Measurements from ENCODE around the gene SECISBP2. TPM values are rescaled to one million over a fixed set of nuclear protein-coding genes. Genes with fewer than 3 reads are reported as not detected.

Gene SECISBP2
- total and polyA plus RNA-seq, 2 donors (not counting 1 experiment from before 2014, with no cell fraction given): 56.6 to 124 TPM

DNA sequence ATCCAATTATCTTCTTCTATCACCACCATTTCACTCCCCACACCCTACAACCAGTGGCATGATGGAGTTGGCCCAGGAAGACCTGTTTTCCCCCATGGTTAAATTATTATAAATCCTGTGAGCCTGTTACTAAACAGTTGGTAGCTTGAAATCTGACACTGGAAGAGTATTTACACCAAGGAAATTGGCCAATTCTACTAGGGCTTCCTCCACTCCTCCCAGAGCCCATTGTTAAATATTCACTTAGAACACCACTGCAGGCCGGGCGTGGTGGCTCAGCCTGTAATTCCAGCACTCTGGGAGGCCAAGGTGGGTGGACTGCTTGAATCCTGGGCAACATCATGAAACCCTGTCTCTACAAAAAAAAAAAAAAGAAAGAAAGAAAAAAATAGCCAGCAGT is 39.7 kb upstream of the SECISBP2 start:
- Histone ChIP-seq H3K9me3 (ENCODE audit: control extremely low read depth in 1 of 3, control insufficient read depth in 2 of 3, insufficient read depth in 1 of 3, low read length in 2 of 3) (peaks cover under 1 to 18% (median 14%) of the 10 kb centered on the region in 3 donors), H3K4me2 (replicated peaks; ENCODE audit: low read depth, low read length, poor library complexity, severe bottlenecking) (no peak overlapping the region), H3K27ac (ENCODE audit: low read length in 2 of 2) (no peak overlapping the region), H3K79me2 (ENCODE audit: control insufficient read depth, insufficient read depth, low read length) (no peaks in the 10 kb centered on the region), H3K4me1 (ENCODE audit: control insufficient read depth in 2 of 2, insufficient read depth in 2 of 2, low read length in 2 of 2) (no peaks in the 10 kb centered on the region), H3K9ac (ENCODE audit: low read length) (no peak overlapping the region), H3K27me3 (replicated peaks in 1 of 4; ENCODE audit: control extremely low read depth in 1 of 4, control insufficient read depth in 3 of 4, insufficient read depth in 4 of 4, low read length in 3 of 4) (no peaks in the 10 kb centered on the region), H2AFZ (ENCODE audit: insufficient read depth, low read depth, low read length, poor library complexity, severe bottlenecking) (no peak overlapping the region), H3K4me3 (ENCODE audit: control extremely low read depth in 1 of 5, extremely low read depth in 1 of 5, insufficient read depth in 1 of 5, low read depth in 2 of 5, low read length in 4 of 5) (no peak overlapping the region), H4K20me1 (ENCODE audit: control insufficient read depth, insufficient read depth, low read length, poor library complexity, severe bottlenecking) (no peaks in the 10 kb centered on the region), H3K36me3 (replicated peaks in 1 of 2; ENCODE audit: control extremely low read depth in 1 of 2, control insufficient read depth in 1 of 2, extremely low read depth in 1 of 2, insufficient read depth in 2 of 2, low read length in 1 of 2) (no peaks in the 10 kb centered on the region)
- ChIA-PET POLR2A (no interaction called here), CTCF (interaction anchor here (0.8 to 1.1 kb wide), 2 partner anchors 10 to 684 kb away, joined by 3 to 4 read pairs; no protein-coding TSS in a partner anchor)
- no peak for ATAC-seq (ENCODE audit: low read depth)
- Mint-ChIP-seq H3K4me1 (no peaks in the 10 kb centered on the region), H3K27ac (no peak overlapping the region), H3K27me3 (peaks cover 4% of the 10 kb centered on the region), H3K9me3 (ENCODE audit: insufficient read depth) (peaks cover 12% of the 10 kb centered on the region), H3K4me3 (no peak overlapping the region)
- DNase-seq: no peak
- TF ChIP-seq EZH2 (IDR thresholded peaks at IDR 0.05; ENCODE audit: borderline replicate concordance, insufficient read depth, low read depth, low read length, poor library complexity, severe bottlenecking) (no peak), CTCF (IDR thresholded peaks at IDR 0.05) (no peak)
- intact Hi-C loops (cut with micrococcal nuclease): loop anchor here (5.0 kb wide), 1 partner anchor 686 kb away; no protein-coding TSS in a partner anchor
- WGBS (ENCODE audit: insufficient coverage): no CpG with 5 or more reads among the region's 2 CpGs

GRCh38 chr9:89278997-89279739 is 39.1 kb upstream of the SECISBP2 start:
- ChIA-PET POLR2A (interaction anchor here (0.7 kb wide), 1 partner anchor 36 kb away, joined by 3 read pairs; no protein-coding TSS in a partner anchor), CTCF (interaction anchor here (0.8 to 1.1 kb wide), 2 partner anchors 10 to 684 kb away, joined by 3 to 4 read pairs; no protein-coding TSS in a partner anchor)
- Mint-ChIP-seq H3K27ac (no peak overlapping the region), H3K4me1 (no peaks in the 10 kb centered on the region), H3K9me3 (ENCODE audit: insufficient read depth) (peaks cover 6% of the 10 kb centered on the region), H3K4me3 (no peak overlapping the region), H3K27me3 (peaks cover 4% of the 10 kb centered on the region)
- Histone ChIP-seq H3K4me1 (ENCODE audit: control insufficient read depth in 2 of 2, insufficient read depth in 2 of 2, low read length in 2 of 2) (no peaks in the 10 kb centered on the region), H3K9me3 (ENCODE audit: control extremely low read depth in 1 of 3, control insufficient read depth in 2 of 3, insufficient read depth in 1 of 3, low read length in 2 of 3) (peaks cover 0 to 15% (median 8%) of the 10 kb centered on the region in 3 donors), H3K36me3 (replicated peaks in 1 of 2; ENCODE audit: control extremely low read depth in 1 of 2, control insufficient read depth in 1 of 2, extremely low read depth in 1 of 2, insufficient read depth in 2 of 2, low read length in 1 of 2) (no peaks in the 10 kb centered on the region), H3K9ac (ENCODE audit: low read length) (no peak overlapping the region), H3K27ac (ENCODE audit: low read length in 2 of 2) (no peak overlapping the region), H3K4me2 (replicated peaks; ENCODE audit: low read depth, low read length, poor library complexity, severe bottlenecking) (no peak overlapping the region), H2AFZ (ENCODE audit: insufficient read depth, low read depth, low read length, poor library complexity, severe bottlenecking) (no peak overlapping the region), H4K20me1 (ENCODE audit: control insufficient read depth, insufficient read depth, low read length, poor library complexity, severe bottlenecking) (no peaks in the 10 kb centered on the region), H3K79me2 (ENCODE audit: control insufficient read depth, insufficient read depth, low read length) (no peaks in the 10 kb centered on the region), H3K27me3 (replicated peaks in 1 of 4; ENCODE audit: control extremely low read depth in 1 of 4, control insufficient read depth in 3 of 4, insufficient read depth in 4 of 4, low read length in 3 of 4) (no peaks in the 10 kb centered on the region), H3K4me3 (ENCODE audit: control extremely low read depth in 1 of 5, extremely low read depth in 1 of 5, insufficient read depth in 1 of 5, low read depth in 2 of 5, low read length in 4 of 5) (no peak overlapping the region)
- ATAC-seq (ENCODE audit: low read depth) (peak; percentile 24), DNase-seq (peak; percentile 47)
- intact Hi-C loops (cut with micrococcal nuclease): loop anchor here (5.0 kb wide), 1 partner anchor 687 kb away; no protein-coding TSS in a partner anchor
- WGBS (ENCODE audit: insufficient coverage): 48% methylated on average over 4 of the region's 5 CpGs
- TF ChIP-seq CTCF (IDR thresholded peaks at IDR 0.05) (peak; percentile 79), EZH2 (IDR thresholded peaks at IDR 0.05; ENCODE audit: borderline replicate concordance, insufficient read depth, low read depth, low read length, poor library complexity, severe bottlenecking) (no peak)
